NT2/D1 (cell line): ENCODE measurements around the gene RPN1.
A peak's percentile ranks its signal among the peaks of the same experiment; 100 is the strongest.
"Not testable (repeated sequence)": the region's sequence is repeated elsewhere in the genome, so short reads cannot be mapped to it uniquely, and the experiment has no call there.

ENCODE experiments used
- DNase-seq: peaks from one replicate; pipeline ENCODE4 v3.0.0-alpha.2; 2011; ENCODE audit warnings: low read depth, low spot score
- H3K27me3 ChIP-seq: 2 replicates; pipeline ENCODE4 v1.6.0; 2011; ENCODE audit warnings: mild to moderate bottlenecking; ENCODE audit not compliant: insufficient read length, insufficient read depth
- H3K36me3 ChIP-seq: 2 replicates; pipeline ENCODE4 v1.6.1; 2011; ENCODE audit warnings: mild to moderate bottlenecking, low read length, mixed read lengths; ENCODE audit not compliant: insufficient read depth, insufficient read length
- H3K4me1 ChIP-seq: 2 replicates; pipeline ENCODE4 v1.5.1; 2011; ENCODE audit not compliant: insufficient read depth, insufficient read length
- H3K4me3 ChIP-seq: 2 replicates; pipeline ENCODE4 v1.5.1; 2011; ENCODE audit warnings: low read depth; ENCODE audit not compliant: insufficient read length
- H3K9ac ChIP-seq: 2 replicates; pipeline ENCODE4 v1.6.0; 2011; ENCODE audit warnings: low read depth; ENCODE audit not compliant: insufficient read length
- H3K9me3 ChIP-seq: 2 replicates; pipeline ENCODE4 v1.5.1; 2011; ENCODE audit warnings: mild to moderate bottlenecking, low read length; ENCODE audit not compliant: insufficient read depth
- SUZ12 ChIP-seq: IDR thresholded peaks from 2 replicates; pipeline ENCODE4 v1.6.1; 2011; ENCODE audit not compliant: insufficient read length, insufficient read depth; ENCODE audit errors: extremely low read depth
- YY1 ChIP-seq: IDR thresholded peaks from 2 replicates; pipeline ENCODE4 v1.6.1; 2011; ENCODE audit not compliant: insufficient read length, insufficient read depth
- ZNF274 ChIP-seq: IDR thresholded peaks from 2 replicates; pipeline ENCODE4 v1.6.1; 2011; ENCODE audit warnings: mild to moderate bottlenecking, low read depth, low read length

Gene RPN1

DNA sequence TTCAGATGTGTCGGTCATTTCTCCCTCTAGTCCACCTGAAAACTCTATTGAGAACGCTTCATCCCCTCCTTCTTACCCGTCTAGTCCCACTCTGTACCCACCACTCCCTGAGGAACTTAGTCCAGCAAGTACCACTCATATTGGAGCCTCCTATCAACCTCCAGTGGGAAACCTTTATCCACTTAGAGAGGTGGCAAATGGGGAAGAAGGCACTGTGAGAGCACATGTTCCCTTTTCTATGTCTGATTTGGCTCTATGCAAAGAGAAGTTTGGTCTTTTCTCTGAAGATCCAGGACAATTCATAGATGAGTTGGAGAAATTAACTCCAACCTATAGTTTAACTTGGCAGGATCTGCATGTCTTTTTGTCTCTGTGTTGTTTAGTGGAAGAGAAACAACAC is 17.0 kb upstream of the RPN1 start:
- H3K4me3 ChIP-seq: no peak overlapping the region
- H3K27me3 ChIP-seq: no peaks in the 10 kb centered on the region
- no peak overlapping the region for H3K9ac ChIP-seq
- H3K4me1 ChIP-seq: peaks cover 2% of the 10 kb centered on the region
- DNase-seq: no peak
- no peaks in the 10 kb centered on the region for H3K9me3 ChIP-seq
- TF ChIP-seq YY1: no peak
- TF ChIP-seq ZNF274: no peak
- no peak for TF ChIP-seq SUZ12
- no peaks in the 10 kb centered on the region for H3K36me3 ChIP-seq

DNA sequence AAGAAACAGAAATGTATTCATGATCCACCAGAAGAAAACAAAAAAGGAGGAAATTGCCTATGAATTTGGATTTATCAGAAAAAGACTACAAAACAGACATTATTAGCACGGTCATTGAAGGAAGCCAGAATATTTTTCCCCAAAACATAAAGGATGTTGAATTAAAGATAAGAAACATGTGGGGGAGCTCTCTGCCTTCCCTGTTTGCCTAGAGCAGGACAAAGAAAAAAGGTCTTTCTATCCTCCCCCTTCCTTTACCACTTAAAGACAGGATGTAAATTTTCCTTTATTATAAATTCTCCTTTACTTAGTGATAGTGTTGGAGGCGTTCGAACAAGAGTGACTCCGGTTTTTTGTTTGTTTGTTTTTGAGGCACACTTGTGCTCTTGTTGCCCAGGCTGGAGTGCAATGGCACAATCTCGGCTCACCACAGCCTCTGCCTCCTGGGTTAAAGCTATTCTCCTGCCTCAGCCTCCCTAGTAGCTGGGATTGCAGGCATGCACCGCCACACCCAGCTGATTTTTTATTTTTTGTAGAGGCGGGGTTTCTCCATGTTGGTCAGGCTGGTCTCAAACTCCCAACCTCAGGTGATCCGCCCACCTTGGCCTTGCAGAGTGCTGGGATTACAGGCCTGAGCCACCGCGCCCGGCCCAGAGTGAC is 14.9 kb upstream of the RPN1 start:
- peaks cover 2% of the 10 kb centered on the region for H3K4me1 ChIP-seq
- no peak overlapping the region for H3K9ac ChIP-seq
- no peak overlapping the region for H3K4me3 ChIP-seq
- TF ChIP-seq SUZ12: no peak
- TF ChIP-seq ZNF274: no peak
- no peak for TF ChIP-seq YY1
- H3K27me3 ChIP-seq: no peaks in the 10 kb centered on the region
- no peaks in the 10 kb centered on the region for H3K36me3 ChIP-seq
- peaks cover 16% of the 10 kb centered on the region for H3K9me3 ChIP-seq
- no peak for DNase-seq

DNA sequence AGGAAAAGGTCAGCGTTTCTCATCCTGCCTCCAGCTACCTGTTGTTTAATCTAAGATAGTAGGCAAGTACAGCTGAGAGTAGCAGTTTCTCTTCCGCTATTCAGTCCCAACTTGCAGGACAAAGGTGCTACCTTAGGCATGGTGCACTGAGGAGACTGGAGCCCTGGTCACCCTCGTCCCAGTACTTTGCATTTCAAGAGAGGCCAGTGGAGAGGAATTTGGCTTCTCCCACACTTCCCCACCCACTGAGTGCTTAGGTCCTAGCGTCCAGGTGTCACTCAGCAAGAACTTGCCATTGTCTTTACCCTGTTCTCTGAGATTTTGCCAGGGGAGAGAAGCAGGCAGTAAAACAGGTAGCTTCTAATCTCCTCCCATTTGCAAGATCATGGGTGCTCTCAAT is 12.5 kb upstream of the RPN1 start:
- no peak overlapping the region for H3K4me3 ChIP-seq
- H3K4me1 ChIP-seq: peaks cover 2% of the 10 kb centered on the region
- H3K27me3 ChIP-seq: no peaks in the 10 kb centered on the region
- no peak for DNase-seq
- TF ChIP-seq ZNF274 (no peak), YY1 (no peak), SUZ12 (no peak)
- peaks cover 16% of the 10 kb centered on the region for H3K9me3 ChIP-seq
- no peaks in the 10 kb centered on the region for H3K36me3 ChIP-seq
- no peak overlapping the region for H3K9ac ChIP-seq

DNA sequence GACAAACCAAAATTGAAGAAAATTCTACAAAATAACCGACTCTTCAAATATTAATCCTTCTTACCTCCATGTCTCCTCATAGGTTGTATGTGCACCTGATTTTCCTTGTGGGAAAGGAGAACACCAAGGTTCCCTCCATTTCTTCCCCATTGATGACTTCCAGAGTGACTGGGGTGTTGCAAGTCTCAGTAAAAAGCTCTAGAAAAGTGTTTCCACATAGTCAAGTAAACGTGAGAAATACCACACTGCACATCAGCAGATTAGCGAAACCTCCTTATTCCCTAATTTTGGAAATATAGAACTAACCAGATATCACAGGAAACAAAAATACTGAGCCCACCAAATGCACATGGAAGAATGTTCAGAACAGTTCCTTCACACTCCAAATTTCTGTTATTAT is 4.9 kb upstream of the RPN1 start:
- no peak for DNase-seq
- no peaks in the 10 kb centered on the region for H3K4me1 ChIP-seq
- no peak overlapping the region for H3K9ac ChIP-seq
- no peaks in the 10 kb centered on the region for H3K36me3 ChIP-seq
- no peak for TF ChIP-seq YY1
- no peak for TF ChIP-seq SUZ12
- no peak for TF ChIP-seq ZNF274
- H3K4me3 ChIP-seq: no peak overlapping the region
- H3K27me3 ChIP-seq: no peaks in the 10 kb centered on the region
- no peaks in the 10 kb centered on the region; the same call in 1 of the 2 replicates for H3K9me3 ChIP-seq

DNA sequence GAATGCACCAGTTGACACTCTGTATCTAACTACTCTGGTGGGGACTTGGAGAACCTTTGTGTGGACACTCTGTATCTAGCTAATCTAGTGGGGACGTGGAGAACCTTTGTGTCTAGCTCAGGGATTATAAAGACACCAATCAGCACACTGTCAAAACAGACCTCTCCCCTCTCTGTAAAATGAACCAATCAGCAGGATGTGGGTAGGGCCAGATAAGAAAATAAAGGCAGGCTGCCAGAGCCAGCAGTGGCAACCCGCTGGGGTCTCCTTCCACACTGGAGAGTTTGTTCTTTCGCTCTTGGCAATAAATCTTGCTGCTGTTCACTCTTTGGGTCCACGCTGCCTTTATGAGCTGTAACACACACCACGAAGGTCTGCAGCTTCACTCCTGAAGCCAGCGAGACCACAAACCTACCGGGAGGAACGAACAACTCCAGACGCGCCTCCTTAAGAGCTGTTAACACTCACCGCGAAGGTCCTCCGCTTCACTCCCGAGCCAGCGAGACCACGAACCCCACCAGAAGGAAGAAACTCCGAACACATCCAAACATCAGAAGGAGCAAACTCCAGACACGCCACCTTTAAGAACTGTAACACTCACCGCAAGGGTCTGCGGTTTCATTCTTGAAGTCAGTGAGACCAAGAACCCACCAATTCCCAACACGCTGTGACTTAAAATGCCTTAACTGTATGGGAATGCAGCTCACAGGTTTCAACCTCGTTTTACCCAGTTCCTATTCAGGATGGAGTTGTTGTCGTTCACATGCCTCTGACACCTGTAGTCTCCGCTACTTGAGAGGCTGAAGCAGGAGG is 3.6 kb upstream of the RPN1 start:
- not testable (repeated sequence) for H3K9ac ChIP-seq, DNase-seq, H3K27me3 ChIP-seq, H3K9me3 ChIP-seq, H3K4me1 ChIP-seq, H3K4me3 ChIP-seq, H3K36me3 ChIP-seq

DNA sequence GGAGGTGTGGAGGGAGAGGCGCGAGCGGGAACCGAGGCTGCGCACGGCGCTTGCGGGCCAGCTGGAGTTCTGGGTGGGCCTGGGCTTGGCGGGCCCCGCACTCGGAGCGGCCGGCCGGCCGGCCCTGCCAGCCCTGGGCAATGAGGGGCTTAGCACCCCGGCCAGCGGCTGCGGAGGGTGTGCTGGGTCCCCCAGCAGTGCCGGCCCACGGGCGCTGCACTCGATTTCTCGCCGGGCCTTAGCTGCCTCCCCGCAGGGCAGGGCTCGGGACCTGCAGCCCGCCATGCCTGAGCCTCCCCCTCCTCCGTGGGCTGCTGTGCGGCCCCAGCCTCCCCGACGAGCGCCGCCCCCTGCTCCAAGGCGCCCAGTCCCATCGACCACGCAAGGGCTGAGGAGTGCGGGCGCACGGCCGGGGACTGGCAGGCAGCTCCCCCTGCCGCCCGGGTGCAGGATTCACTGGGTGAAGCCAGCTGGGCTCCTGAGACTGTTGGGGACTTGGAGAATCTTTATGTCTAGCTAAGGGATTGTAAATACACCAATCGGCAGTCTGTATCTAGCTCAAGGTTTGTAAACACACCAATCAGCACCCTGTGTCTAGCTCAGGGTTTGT is 2.9 kb upstream of the RPN1 start:
- not testable (repeated sequence) for H3K4me3 ChIP-seq

DNA sequence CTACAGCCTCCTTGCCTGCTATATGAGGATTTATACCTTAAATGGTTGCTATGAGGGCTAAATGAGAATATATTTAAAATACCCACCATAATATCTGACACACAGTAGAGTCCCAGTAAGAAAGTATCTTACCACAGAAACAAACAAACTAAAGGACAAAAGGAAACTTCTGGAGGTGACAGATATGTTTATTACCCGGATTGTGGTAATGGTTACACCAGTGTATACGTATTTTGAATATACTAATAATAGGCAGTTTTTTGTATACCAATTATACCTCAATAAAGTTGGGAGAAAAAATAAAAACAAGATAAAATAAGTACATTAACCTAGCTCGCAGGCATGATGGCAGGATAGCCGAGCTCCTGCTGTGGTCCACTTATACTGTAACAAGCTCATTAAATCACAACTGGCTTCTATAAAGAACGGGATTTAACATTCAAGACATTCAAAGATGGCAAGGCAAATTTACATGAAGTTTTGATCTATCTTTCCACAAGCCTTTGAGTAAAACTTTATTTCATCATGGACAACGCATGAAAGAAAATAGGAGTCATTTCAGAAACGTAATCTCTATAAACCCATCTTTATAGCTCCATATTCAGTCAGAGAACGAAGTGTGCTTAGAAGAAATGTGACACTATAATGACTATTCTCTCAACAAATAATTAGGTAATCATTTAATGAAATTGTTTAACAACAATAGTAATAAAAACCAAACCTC is 1.5 kb downstream of the RPN1 start:
- Histone ChIP-seq H3K27me3 (no peaks in the 10 kb centered on the region), H3K4me1 (no peaks in the 10 kb centered on the region), H3K9me3 (no peaks in the 10 kb centered on the region), H3K4me3 (peak overlapping the region; percentile 100), H3K9ac (peak overlapping the region; percentile 100), H3K36me3 (peaks cover 36% of the 10 kb centered on the region)
- no peak for DNase-seq
- TF ChIP-seq ZNF274 (no peak), SUZ12 (no peak), YY1 (no peak)

More for the DNA sequence above, 2.9 kb upstream of the RPN1 start:
- not testable (repeated sequence) for H3K9ac ChIP-seq, H3K4me1 ChIP-seq, H3K27me3 ChIP-seq, H3K9me3 ChIP-seq, DNase-seq, H3K36me3 ChIP-seq
